Gastrocnemius medialis (tissue), 4 donors: Measurements from ENCODE around the gene MYO9B. TPM values are rescaled to one million over a fixed set of nuclear protein-coding genes. Genes with fewer than 3 reads are reported as not detected.

Experiments used
- ATAC-seq, 2 donors: fragments of 150-250 bp; one replicate each; pipeline ENCODE4 v1.9.1; 2016
- DNase-seq, 2 donors: peaks; one replicate each; pipeline ENCODE4 v3.0.0-alpha.2; 2019
- H3K27ac ChIP-seq, 4 donors: fragments of 200-600 bp; sonication (generic); 1 replicate in 1 of 4; 2 replicates in 3 of 4; pipeline ENCODE4 v1.5.1; 2016 to 2018; ENCODE audit warnings: mild to moderate bottlenecking in 2 of 4, moderate library complexity in 1 of 4
- H3K27me3 ChIP-seq, 3 donors: fragments of 200-600 bp; sonication (generic) in 2 of 3; 1 replicate in 1 of 3; 2 replicates in 2 of 3; pipeline versions ENCODE4 v1.5.1 to v1.6.0; 2016 to 2019; ENCODE audit warnings: mild to moderate bottlenecking in 1 of 3, moderate library complexity in 1 of 3
- H3K36me3 ChIP-seq, 2 donors: fragments of 200-600 bp; sonication (generic) in 1 of 2; one replicate each; pipeline ENCODE4 v1.5.1; 2017 to 2018
- H3K4me1 ChIP-seq, 2 donors: fragments of 200-600 bp; sonication (generic) in 1 of 2; one replicate each; pipeline ENCODE4 v1.5.1; 2016 to 2017; ENCODE audit warnings: mild to moderate bottlenecking in 2 of 2
- H3K4me3 ChIP-seq, 4 donors: fragments of 200-600 bp; sonication (generic) in 3 of 4; 1 replicate in 1 of 4; 2 replicates in 3 of 4; pipeline ENCODE4 v1.5.1; 2016 to 2019; ENCODE audit warnings: mild to moderate bottlenecking in 2 of 4
- H3K9me3 ChIP-seq, 3 donors: fragments of 200-600 bp; sonication (generic) in 2 of 3; 1 replicate in 1 of 3; 2 replicates in 2 of 3; pipeline ENCODE4 v1.5.1; 2016 to 2019
- POLR2A ChIP-seq, 2 donors: fragments of 450-650 bp; IDR thresholded peaks; one replicate each; pipeline ENCODE4 v1.6.1; 2017; ENCODE audit warnings: antibody characterized with exemption in 2 of 2, mild to moderate bottlenecking in 2 of 2, moderate library complexity in 2 of 2
- in situ Hi-C, 4 donors: fragments of 200-750 bp; cut with MboI; loops; one replicate each; pipeline versions ENCODE4 v1.15.0 to v1.8.0; 2017; ENCODE audit warnings: low sequenced_read_pairs in 4 of 4
- intact Hi-C: fragments of 100-400 bp; cut with DNase I; formaldehyde crosslinking; loops from one replicate; pipeline ENCODE4 v1.15.1; 2023; ENCODE audit warnings: low total_unique reads
- total RNA-seq, 4 donors: library from RNA; depleted of rRNA; stranded (reverse); fragments of >200 nt; gene quantifications; one replicate each; pipeline versions ENCODE4 v1.1.0 to v1.2.3, GENCODE V29; 2016
- TF ChIP-seq, protein P1 (sequence below), 5 experiments: fragments of 450-650 bp in 3 of 5; fragments of 200-600 bp in 2 of 5; sonication (generic) in 2 of 5; IDR thresholded peaks in 4 of 5; conservative IDR thresholded peaks in 1 of 5; 1 replicate in 4 of 5; 2 replicates in 1 of 5; pipeline ENCODE4 v1.5.1; 2016 to 2019; ENCODE audit warnings: antibody characterized with exemption in 5 of 5, mild to moderate bottlenecking in 3 of 5, moderate library complexity in 3 of 5

MYO9B gene
- total RNA-seq, 4 donors from 2014 or later: 20.0 to 22.1 (median 20.7) TPM

GRCh38 chr19:17213334-17213733 lies 137.8 kb downstream of the MYO9B start:
- H3K36me3 ChIP-seq: peaks cover 0 to 18% of the 10 kb centered on the region in 2 donors
- ATAC-seq (no peak), DNase-seq (no peak)
- intact Hi-C loops: loop anchor here (10.0 kb wide), 1 partner anchor 721 kb away; the partner anchor contains the start of gene CCDC124
- H3K4me3 ChIP-seq: no peak overlapping the region
- in situ Hi-C loops: no loop called here
- no peak for TF ChIP-seq POLR2A (IDR thresholded peaks at IDR 0.05)
- TF ChIP-seq, protein P1, sequence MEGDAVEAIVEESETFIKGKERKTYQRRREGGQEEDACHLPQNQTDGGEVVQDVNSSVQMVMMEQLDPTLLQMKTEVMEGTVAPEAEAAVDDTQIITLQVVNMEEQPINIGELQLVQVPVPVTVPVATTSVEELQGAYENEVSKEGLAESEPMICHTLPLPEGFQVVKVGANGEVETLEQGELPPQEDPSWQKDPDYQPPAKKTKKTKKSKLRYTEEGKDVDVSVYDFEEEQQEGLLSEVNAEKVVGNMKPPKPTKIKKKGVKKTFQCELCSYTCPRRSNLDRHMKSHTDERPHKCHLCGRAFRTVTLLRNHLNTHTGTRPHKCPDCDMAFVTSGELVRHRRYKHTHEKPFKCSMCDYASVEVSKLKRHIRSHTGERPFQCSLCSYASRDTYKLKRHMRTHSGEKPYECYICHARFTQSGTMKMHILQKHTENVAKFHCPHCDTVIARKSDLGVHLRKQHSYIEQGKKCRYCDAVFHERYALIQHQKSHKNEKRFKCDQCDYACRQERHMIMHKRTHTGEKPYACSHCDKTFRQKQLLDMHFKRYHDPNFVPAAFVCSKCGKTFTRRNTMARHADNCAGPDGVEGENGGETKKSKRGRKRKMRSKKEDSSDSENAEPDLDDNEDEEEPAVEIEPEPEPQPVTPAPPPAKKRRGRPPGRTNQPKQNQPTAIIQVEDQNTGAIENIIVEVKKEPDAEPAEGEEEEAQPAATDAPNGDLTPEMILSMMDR (IDR thresholded peaks at IDR 0.05 in 4 of 5, conservative IDR thresholded peaks at IDR 0.05 in 1 of 5): no peak
- H3K9me3 ChIP-seq: no peaks in the 10 kb centered on the region
- H3K27me3 ChIP-seq: no peaks in the 10 kb centered on the region
- H3K27ac ChIP-seq: no peak overlapping the region
- H3K4me1 ChIP-seq: peaks cover 9 to 14% of the 10 kb centered on the region in 2 donors

GRCh38 chr19:17214508-17215126 lies 139.0 kb downstream of the MYO9B start:
- DNase-seq: no peak
- no peak for TF ChIP-seq POLR2A (IDR thresholded peaks at IDR 0.05)
- TF ChIP-seq, protein P1 (IDR thresholded peaks at IDR 0.05 in 4 of 5, conservative IDR thresholded peaks at IDR 0.05 in 1 of 5): no peak
- peaks cover 0 to 20% of the 10 kb centered on the region in 2 donors for H3K36me3 ChIP-seq
- intact Hi-C loops (loop anchor here (1.0 to 10.0 kb wide), 6 partner anchors 12 to 720 kb away; partner anchors contain the start of genes ABHD8, BABAM1, CCDC124 and GTPBP3), in situ Hi-C loops (no loop called here)
- peak overlapping the region; percentile 81 to 88 (median 84) for H3K4me3 ChIP-seq
- no peaks in the 10 kb centered on the region for H3K9me3 ChIP-seq
- peaks cover 9 to 14% of the 10 kb centered on the region in 2 donors for H3K4me1 ChIP-seq
- no peaks in the 10 kb centered on the region for H3K27me3 ChIP-seq
- peak overlapping the region; percentile 85 to 91 (median 89) for H3K27ac ChIP-seq
- no peak for ATAC-seq

DNA sequence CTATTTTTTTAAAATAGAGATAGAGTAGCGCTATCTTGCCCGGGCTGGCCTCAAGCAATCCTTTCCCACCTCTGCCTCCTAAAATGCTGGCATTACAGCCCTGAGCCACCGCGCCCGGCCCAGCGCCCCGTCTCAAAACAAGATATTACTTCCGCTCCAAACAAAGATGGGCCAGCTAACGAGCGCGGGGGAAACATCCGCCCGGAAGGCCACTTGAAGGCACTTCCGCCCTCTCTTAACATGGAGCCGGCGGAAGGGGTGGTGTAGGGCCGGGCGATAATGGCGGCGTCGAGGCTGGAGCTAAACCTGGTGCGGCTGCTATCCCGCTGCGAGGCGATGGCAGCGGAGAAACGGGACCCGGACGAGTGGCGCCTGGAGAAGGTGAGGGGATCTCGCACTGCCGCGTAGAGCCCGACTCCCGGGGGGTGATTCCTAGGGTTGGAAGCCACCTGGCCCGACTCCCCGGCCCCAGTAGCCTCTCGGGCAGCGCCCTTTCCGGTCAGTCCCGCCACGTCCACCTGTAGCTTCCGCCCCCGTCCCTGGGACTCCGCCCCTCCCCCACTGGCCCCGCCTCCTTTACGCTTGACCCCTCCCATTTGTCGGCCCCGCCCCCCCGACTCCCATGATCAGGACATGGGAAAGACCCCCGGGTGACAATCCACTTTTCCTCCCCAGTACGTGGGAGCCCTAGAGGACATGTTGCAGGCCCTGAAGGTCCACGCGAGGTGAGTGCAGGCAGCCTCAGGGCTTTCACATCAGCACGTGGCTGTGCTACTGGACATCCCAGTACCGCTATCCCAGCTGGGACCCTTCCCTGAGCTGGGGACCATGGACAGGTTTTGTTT lies 139.8 kb downstream of the MYO9B start, which contains the start of gene USE1:
Gene USE1, plus strand, starts transcription at position 231 of the 845 bp plus-strand sequence. Its CDS starts 49 bp downstream, at position 280.
- Histone ChIP-seq H3K36me3 (peaks cover 0 to 19% of the 10 kb centered on the region in 2 donors), H3K4me3 (peak within 1 kb of the TSS; percentile 81 to 88 (median 84)), H3K27ac (peak within 1 kb of the TSS; percentile 85 to 91 (median 89)), H3K4me1 (peaks cover 9 to 14% of the 10 kb centered on the region in 2 donors), H3K27me3 (no peaks in the 10 kb centered on the region), H3K9me3 (no peaks in the 10 kb centered on the region)
- peak in 1 of 2 donors; percentile 31 for TF ChIP-seq POLR2A (IDR thresholded peaks at IDR 0.05)
- TF ChIP-seq, protein P1 (IDR thresholded peaks at IDR 0.05 in 4 of 5, conservative IDR thresholded peaks at IDR 0.05 in 1 of 5): no peak
- DNase-seq: peak; percentile 86 to 89
- in situ Hi-C loops: no loop called here
- intact Hi-C loops: loop anchor here (1.0 to 10.0 kb wide), 6 partner anchors 11 to 719 kb away; partner anchors contain the start of genes ABHD8, BABAM1, CCDC124 and GTPBP3
- peak; percentile 98 to 99 for ATAC-seq

GRCh38 chr19:17216058-17216670 lies 140.6 kb downstream of the MYO9B start:
- H3K36me3 ChIP-seq: peaks cover 0 to 16% of the 10 kb centered on the region in 2 donors
- peaks cover 9 to 14% of the 10 kb centered on the region in 2 donors for H3K4me1 ChIP-seq
- no peaks in the 10 kb centered on the region for H3K9me3 ChIP-seq
- H3K27me3 ChIP-seq: no peaks in the 10 kb centered on the region
- in situ Hi-C loops: no loop called here
- DNase-seq: no peak
- H3K4me3 ChIP-seq: peak overlapping the region; percentile 81 to 88 (median 84)
- H3K27ac ChIP-seq: peak overlapping the region in 3 of 4 donors; percentile 85 to 91 (median 89)
- no peak for ATAC-seq
- intact Hi-C loops: loop anchor here (10.0 kb wide), 1 partner anchor 719 kb away; the partner anchor contains the start of gene CCDC124
- TF ChIP-seq POLR2A (IDR thresholded peaks at IDR 0.05): no peak
- TF ChIP-seq, protein P1 (IDR thresholded peaks at IDR 0.05 in 4 of 5, conservative IDR thresholded peaks at IDR 0.05 in 1 of 5): no peak
